ENCODE results near the gene NELL1. TPM values are rescaled to one million over a fixed set of nuclear protein-coding genes. Genes with fewer than 3 reads are reported as not detected.

NELL1 gene
- total RNA-seq, 1 experiment from 2014 or later: 2.6 TPM

DNA sequence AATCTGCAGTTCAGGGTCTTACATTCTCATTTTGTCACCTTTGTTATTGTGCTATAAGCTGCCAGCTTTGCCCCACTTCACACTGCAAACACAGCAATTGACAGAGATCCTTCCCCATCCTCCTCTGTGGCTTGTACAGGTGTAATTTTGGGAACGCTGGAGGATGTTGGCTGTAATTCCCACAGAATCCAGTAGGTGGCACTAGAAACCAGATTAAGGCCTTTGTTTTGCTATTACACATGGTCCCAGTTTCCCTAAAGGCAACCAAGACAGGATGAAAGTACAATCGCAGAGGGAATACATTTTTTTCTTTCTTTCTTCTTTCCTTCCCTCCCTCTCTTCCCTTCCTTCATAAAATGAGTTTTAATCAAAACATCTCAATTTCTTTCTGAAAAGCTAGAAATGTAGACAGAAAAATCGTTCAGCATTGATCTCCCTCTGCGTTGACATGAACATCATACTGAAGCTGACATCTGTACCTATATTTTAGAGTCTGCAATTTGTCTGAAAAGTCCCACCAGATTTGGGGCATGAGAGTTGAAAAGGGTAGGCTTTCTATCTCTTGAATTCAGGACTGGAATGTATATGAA is 21.3 kb upstream of the NELL1 start:
- Histone ChIP-seq H3K27me3 (ENCODE audit: control insufficient read depth, insufficient read depth, low read length) (no peaks in the 10 kb centered on the region; the same call in 1 of the 2 replicates), H3K36me3 (replicated peaks; ENCODE audit: control insufficient read depth, insufficient read depth, low read length) (no peaks in the 10 kb centered on the region), H3K4me3 (ENCODE audit: insufficient read depth, low read depth, low read length) (no peak overlapping the region)
- peak; percentile 69 for DNase-seq

DNA sequence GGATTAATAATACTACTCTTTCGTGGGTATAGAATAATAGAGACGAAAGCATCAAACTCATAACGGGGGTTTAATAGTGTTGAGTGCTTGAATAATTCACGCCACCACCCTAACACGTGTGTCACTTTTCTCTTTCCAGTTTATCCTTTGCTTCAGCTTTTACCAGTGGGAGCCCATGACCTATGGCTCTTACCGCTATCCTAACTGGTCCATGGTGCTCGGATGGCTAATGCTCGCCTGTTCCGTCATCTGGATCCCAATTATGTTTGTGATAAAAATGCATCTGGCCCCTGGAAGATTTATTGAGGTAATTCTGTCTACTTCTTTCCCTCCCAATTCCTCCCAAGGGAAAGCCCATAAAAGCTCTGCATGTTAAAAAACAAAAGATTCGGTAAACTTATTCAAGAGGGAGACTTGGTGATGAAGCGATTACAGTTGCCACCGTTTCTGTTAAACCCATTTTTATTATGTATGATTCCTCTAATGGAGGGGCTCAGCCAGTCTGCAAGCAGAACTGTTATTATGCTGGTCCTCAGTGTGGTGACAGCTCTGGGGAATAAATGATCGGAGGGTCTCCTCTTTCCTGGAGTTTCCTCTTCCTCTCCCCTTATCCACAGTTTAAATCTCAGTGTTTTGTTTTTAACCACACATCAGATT is 17.1 kb upstream of the NELL1 start:
- no peaks in the 10 kb centered on the region; the same call in 1 of the 2 replicates for H3K27me3 ChIP-seq (ENCODE audit: control insufficient read depth, insufficient read depth, low read length)
- no peak for DNase-seq
- H3K36me3 ChIP-seq (replicated peaks; ENCODE audit: control insufficient read depth, insufficient read depth, low read length): no peaks in the 10 kb centered on the region
- H3K4me3 ChIP-seq (ENCODE audit: insufficient read depth, low read depth, low read length): no peak overlapping the region

DNA sequence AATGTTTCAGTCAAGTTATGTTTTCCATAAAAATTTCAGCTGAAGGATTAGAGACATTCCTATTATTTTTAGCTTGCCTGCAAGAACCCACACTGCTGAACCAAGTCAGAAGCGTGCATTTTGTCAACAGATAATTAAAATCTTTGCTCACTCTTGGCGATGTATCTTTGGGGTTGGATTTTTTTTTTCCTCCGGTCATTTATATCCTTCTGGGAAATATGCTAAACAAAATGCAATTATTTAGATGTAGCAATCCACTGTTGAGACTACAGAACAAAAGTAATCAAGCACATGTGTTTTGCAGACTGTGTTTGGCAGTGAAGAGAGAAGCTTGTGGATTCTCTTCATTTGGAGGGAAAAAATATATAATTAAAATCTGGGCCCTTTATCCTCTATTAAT is 15.3 kb upstream of the NELL1 start:
- Histone ChIP-seq H3K36me3 (replicated peaks; ENCODE audit: control insufficient read depth, insufficient read depth, low read length) (no peaks in the 10 kb centered on the region), H3K27me3 (ENCODE audit: control insufficient read depth, insufficient read depth, low read length) (no peaks in the 10 kb centered on the region; the same call in 1 of the 2 replicates), H3K4me3 (ENCODE audit: insufficient read depth, low read depth, low read length) (no peak overlapping the region)
- no peak for DNase-seq

DNA sequence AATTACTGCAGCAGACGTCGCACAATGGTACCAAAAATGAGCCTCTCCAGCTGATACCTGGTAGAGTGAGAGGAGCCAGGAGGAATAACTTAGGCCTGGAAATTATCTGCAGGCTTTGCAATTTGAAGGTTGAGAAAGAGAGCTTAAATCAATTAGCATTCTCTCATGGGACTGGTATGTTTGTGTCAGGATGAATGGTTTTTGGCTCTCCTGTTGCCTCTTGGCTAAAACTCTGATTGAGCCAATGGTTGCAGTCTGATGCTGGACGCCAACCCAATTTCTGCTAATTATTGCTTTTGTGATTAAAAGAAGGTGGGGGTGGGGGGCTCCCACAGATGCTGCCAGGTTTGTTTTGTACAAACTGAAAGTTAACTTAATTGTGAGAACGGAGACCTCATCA is 12.5 kb upstream of the NELL1 start:
- H3K4me3 ChIP-seq (ENCODE audit: insufficient read depth, low read depth, low read length): no peak overlapping the region
- no peak for DNase-seq
- H3K27me3 ChIP-seq (ENCODE audit: control insufficient read depth, insufficient read depth, low read length): no peaks in the 10 kb centered on the region; the same call in 1 of the 2 replicates
- H3K36me3 ChIP-seq (replicated peaks; ENCODE audit: control insufficient read depth, insufficient read depth, low read length): no peaks in the 10 kb centered on the region

DNA sequence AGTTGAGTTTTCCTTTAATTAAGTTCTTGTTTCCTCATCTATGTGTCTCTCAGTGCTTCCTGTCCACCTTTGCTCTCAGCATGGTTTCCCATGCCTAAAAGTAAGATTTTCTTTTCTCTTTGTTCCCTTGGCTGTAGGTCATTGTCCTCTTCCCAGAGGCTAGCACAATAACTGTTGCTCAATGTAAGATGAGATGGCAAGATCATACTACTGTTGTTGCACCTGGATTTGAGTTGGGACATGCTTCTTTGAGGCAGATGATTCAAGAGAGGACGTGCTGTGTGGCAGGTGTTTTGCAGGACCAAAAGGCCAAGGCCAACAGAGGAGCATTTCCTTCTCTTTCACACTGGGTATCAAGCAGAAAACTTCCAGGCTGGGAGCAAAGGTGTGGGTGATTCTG is 11.3 kb upstream of the NELL1 start:
- no peak for DNase-seq
- Histone ChIP-seq H3K4me3 (ENCODE audit: insufficient read depth, low read depth, low read length) (no peak overlapping the region), H3K36me3 (replicated peaks; ENCODE audit: control insufficient read depth, insufficient read depth, low read length) (no peaks in the 10 kb centered on the region), H3K27me3 (ENCODE audit: control insufficient read depth, insufficient read depth, low read length) (no peaks in the 10 kb centered on the region; the same call in 1 of the 2 replicates)

DNA sequence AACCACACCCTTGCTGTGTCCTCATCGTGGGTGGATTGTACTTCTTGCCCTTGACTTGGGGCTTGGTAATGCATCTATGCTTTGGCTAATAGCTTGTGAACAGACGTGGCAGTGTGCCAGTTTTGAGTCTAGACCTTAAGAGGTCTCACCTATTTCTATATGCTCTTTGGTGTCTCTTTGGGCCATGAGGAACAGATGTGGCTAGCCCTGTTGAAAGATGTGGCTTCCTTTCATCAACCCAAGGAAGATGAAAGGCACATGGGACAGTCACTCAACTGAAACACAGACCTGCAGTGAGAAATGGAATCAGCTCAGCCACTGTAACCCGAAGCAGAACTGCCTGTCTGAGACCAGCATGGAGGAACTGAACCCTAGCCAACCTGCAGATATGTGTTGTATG is 7.9 kb upstream of the NELL1 start:
- no peak for DNase-seq
- Histone ChIP-seq H3K4me3 (ENCODE audit: insufficient read depth, low read depth, low read length) (no peak overlapping the region), H3K36me3 (replicated peaks; ENCODE audit: control insufficient read depth, insufficient read depth, low read length) (no peaks in the 10 kb centered on the region), H3K27me3 (ENCODE audit: control insufficient read depth, insufficient read depth, low read length) (no peaks in the 10 kb centered on the region; the same call in 1 of the 2 replicates)

DNA sequence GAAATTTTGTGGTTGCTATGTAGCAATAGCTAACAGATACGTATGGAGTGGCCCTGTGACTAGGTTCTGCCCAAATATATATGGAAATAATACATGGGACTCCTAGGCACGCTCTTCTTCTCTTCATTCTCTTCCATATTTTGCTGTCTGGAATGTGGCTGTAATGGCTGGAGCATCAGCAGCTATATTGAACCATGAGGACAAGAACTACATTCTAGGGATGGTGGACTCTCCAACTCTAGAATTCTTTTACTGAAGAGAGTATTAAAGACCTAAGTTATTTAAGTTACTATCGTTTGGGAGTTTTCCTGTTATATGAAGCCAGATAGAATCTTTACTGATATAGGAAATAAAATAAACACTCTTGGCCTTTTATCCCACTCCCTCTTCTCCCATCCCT is 7.5 kb upstream of the NELL1 start:
- Histone ChIP-seq H3K27me3 (ENCODE audit: control insufficient read depth, insufficient read depth, low read length) (peaks cover 3% of the 10 kb centered on the region), H3K4me3 (ENCODE audit: insufficient read depth, low read depth, low read length) (no peak overlapping the region), H3K36me3 (replicated peaks; ENCODE audit: control insufficient read depth, insufficient read depth, low read length) (no peaks in the 10 kb centered on the region)
- DNase-seq: no peak

DNA sequence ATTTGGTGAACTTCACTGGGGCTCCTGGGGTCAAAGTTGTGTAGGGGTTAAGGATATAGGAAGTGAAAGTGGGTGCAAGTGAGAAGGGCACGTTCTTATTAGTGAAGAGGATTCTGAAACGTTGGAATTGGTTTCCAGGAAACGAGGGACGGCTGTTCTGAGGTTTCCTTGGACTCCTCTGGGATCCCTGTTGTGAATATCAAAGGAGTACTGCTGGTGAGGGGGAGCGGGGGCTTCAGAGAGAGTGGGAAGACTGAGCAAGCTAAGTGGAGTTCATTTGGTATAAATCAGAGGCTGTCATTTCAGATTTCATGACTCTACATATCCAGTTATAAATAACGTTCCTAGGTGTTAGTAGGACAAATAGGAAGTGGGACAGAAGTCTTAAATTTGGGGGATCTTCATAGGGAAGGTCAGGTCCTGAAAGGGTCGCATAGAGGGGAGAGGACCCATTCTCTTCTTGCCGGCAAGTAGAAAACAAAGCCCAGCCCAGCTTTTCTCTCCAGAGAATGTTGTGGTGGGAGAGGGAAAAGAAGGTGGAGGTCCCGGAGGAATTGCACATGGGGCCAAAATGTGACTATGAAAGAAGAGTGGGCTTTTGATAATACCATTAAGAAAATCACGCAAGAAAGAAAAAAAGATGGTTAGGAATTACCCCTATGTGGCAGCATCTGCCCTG is 1.1 kb upstream of the NELL1 start:
- Histone ChIP-seq H3K27me3 (ENCODE audit: control insufficient read depth, insufficient read depth, low read length) (peaks cover 57% of the 10 kb centered on the region), H3K36me3 (replicated peaks; ENCODE audit: control insufficient read depth, insufficient read depth, low read length) (no peaks in the 10 kb centered on the region), H3K4me3 (ENCODE audit: insufficient read depth, low read depth, low read length) (peak overlapping the region; percentile 60)
- DNase-seq: peak; percentile 35

DNA sequence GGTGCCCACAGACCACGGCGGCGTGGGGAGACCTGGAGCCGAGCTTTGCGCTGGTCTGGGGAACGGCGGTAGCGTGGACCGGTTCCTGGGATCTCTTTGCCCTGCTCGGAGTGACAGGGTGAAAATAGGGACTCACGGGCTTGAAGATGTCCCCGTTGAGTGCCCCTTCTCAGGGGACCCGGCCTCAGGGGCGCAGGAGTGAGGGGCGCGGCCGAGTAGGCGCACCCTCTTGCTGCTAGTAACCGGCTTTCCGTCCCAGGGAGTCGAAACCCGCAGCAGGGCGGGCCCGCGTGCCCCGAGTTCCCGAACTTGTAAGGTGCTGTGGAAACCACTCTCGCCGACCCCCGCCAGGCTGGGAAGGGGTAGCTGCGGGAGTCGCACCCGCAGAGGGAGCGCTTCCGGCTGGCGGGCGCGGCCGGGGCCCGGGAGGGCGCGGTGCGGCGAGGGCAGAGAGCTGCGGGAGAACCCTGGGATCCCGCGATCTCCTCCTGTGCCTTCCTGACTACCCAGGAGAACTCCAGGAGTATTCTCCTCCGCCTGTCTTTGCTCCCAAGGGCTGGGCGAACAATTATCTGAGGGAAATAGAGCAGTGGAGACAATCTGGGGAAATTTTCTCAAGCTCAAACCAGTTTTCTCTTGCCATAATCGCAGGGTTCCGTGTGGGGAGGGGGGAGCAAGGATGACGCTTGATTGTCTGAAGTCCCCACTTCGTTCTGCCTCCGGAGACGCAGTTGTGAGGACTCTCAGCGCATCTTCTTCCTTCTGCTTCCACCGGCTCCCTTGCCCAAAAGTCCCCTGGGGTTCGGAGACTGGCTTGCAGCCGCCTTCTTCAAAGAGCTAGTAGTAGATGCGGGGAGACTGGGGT is 666 bp downstream of the NELL1 start:
- peak; percentile 71 for DNase-seq
- peaks cover 57% of the 10 kb centered on the region for H3K27me3 ChIP-seq (ENCODE audit: control insufficient read depth, insufficient read depth, low read length)
- H3K4me3 ChIP-seq (ENCODE audit: insufficient read depth, low read depth, low read length): peak overlapping the region; percentile 60
- no peaks in the 10 kb centered on the region for H3K36me3 ChIP-seq (replicated peaks; ENCODE audit: control insufficient read depth, insufficient read depth, low read length)

DNA sequence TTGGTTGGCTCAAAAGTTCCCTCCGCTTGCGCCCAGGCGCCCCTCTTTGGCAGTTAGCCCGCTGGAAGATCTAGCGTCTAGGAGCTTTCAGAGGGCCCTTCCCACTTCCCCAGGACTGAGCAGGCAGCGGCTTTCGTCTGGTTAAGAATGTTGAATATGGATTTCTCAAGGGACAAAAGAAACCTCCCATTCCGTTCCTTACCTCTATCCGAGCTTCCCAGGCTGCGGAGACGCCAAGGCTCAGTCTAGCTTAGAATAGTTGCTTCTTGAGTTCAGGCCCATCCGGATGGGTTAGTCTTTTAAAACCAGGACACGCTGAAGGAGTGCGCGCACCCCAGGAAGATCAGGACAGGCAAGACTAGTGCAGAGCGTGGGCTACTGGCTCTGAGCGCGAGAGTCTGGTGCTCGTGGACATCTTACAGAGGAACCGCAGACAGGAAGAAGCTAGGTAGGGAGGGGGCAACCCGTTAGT is 1.6 kb downstream of the NELL1 start:
- DNase-seq: peak; percentile 32
- H3K4me3 ChIP-seq (ENCODE audit: insufficient read depth, low read depth, low read length): peak overlapping the region; percentile 60
- H3K27me3 ChIP-seq (ENCODE audit: control insufficient read depth, insufficient read depth, low read length): peaks cover 57% of the 10 kb centered on the region
- no peaks in the 10 kb centered on the region for H3K36me3 ChIP-seq (replicated peaks; ENCODE audit: control insufficient read depth, insufficient read depth, low read length)

DNA sequence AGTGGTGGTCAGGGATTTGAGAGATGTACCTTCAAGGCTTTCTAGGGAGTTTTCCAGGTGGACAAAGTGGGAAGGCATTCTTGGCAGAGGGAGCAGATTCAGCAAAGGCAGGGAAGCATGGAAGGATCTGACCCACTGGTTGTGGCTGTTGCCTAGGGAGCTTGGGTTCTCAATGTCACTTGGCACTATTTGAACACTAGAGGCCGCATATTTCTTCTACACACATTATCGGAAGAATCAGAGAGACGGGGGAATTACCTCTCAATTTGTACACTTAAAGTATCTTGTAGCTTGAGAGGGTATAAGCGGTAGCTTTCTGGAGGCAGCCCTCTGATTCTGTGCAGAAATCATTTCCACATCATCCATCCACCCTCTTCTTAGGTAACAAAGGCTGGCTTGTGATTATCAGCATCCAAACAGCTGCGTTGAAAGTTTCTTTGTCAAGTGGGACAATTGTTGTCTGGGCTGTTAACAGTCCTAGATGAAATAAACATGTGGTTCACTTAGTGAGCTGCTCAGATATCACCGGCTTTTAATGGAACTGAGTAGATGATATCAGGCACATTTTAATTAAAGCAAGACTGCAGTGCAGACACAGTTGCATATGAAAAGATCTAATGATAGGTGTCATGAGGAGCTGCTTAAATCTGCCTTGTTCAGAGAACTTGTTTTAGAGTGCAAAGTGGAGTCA is 2.6 kb downstream of the NELL1 start:
- H3K27me3 ChIP-seq (ENCODE audit: control insufficient read depth, insufficient read depth, low read length): peaks cover 53% of the 10 kb centered on the region
- H3K36me3 ChIP-seq (replicated peaks; ENCODE audit: control insufficient read depth, insufficient read depth, low read length): no peaks in the 10 kb centered on the region
- peak; percentile 29 for DNase-seq
- no peak overlapping the region for H3K4me3 ChIP-seq (ENCODE audit: insufficient read depth, low read depth, low read length)

DNA sequence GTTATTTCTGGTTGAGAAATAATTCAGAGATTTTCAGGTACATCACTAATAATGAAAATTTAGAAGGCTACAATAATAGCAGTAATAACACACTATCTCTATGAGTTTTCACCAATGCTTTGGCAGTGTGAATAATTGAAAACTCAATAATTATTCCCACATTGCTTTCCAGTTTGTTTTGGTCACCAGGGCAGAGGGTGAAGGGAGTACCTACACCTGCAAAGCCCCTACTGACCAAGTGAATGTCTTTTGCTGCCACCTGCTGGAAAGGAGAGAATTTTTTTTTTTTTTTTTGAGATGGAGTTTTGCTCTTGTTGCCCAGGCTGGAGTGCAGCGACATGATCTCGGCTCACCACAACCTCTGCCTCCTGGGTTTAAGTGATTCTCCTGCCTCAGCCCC is 3.2 kb downstream of the NELL1 start:
- Histone ChIP-seq H3K36me3 (replicated peaks; ENCODE audit: control insufficient read depth, insufficient read depth, low read length) (no peaks in the 10 kb centered on the region), H3K4me3 (ENCODE audit: insufficient read depth, low read depth, low read length) (no peak overlapping the region), H3K27me3 (ENCODE audit: control insufficient read depth, insufficient read depth, low read length) (peaks cover 47% of the 10 kb centered on the region)
- peak; percentile 50 for DNase-seq

DNA sequence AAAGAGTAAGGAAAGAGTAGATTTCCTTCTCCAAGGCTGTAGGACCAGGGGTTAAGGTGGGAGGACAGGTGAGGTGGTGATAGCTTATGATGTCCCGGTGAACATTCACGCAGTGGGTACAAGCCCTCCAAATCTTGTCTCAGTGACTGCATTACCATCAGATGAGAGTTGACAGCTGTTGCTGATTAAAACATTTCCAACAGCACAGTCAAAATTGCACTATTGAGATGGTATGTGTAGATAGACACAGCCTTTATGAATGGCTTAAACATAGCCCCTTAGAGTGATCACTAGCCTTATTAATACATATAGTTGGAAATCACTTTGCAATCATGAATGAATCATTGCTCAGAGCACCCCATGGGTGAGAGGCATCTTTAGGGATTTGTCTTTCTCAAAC is 7.3 kb downstream of the NELL1 start:
- Histone ChIP-seq H3K27me3 (ENCODE audit: control insufficient read depth, insufficient read depth, low read length) (peaks cover 7% of the 10 kb centered on the region), H3K36me3 (replicated peaks; ENCODE audit: control insufficient read depth, insufficient read depth, low read length) (no peaks in the 10 kb centered on the region), H3K4me3 (ENCODE audit: insufficient read depth, low read depth, low read length) (no peak overlapping the region)
- DNase-seq: no peak

DNA sequence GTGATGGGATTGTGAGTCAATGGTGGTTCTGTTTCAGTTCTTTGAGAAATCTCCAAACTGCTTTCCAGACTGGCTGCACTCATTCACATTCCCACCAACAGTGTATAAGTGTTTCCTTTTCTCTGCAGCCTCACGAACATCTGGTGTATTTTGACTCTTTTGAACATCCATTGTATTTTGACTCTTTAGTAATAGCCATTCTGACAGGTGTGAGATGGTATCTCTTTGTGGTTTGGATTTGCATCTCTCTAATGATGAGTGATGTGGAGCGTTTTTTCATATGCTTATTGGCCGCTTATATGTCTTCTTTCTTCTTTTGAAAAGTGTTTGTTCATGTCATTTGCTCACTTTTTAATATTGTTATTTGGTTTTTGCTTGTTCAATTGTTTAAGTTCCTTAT is 19.4 kb downstream of the NELL1 start:
- DNase-seq: no peak
- Histone ChIP-seq H3K4me3 (ENCODE audit: insufficient read depth, low read depth, low read length) (no peak overlapping the region), H3K36me3 (replicated peaks; ENCODE audit: control insufficient read depth, insufficient read depth, low read length) (no peaks in the 10 kb centered on the region), H3K27me3 (ENCODE audit: control insufficient read depth, insufficient read depth, low read length) (no peaks in the 10 kb centered on the region)

Measured in H7 (cell line).